Bone marrow (tissue), 2 donors: ENCODE measurements around the gene M6PR.

Experiments
- DNase-seq, 2 donors: peaks; one replicate each; lab custom pipeline; 2025; lab: John Stamatoyannopoulos, UW

The M6PR gene

GRCh38 chr12:8949342-8950220 is at the start of gene M6PR:
Gene M6PR, minus strand, starts transcription at chr12:8949645. Its CDS starts 3,241 bp downstream, at chr12:8946404.
- DNase-seq = peak; percentile 93 to 98

DNA sequence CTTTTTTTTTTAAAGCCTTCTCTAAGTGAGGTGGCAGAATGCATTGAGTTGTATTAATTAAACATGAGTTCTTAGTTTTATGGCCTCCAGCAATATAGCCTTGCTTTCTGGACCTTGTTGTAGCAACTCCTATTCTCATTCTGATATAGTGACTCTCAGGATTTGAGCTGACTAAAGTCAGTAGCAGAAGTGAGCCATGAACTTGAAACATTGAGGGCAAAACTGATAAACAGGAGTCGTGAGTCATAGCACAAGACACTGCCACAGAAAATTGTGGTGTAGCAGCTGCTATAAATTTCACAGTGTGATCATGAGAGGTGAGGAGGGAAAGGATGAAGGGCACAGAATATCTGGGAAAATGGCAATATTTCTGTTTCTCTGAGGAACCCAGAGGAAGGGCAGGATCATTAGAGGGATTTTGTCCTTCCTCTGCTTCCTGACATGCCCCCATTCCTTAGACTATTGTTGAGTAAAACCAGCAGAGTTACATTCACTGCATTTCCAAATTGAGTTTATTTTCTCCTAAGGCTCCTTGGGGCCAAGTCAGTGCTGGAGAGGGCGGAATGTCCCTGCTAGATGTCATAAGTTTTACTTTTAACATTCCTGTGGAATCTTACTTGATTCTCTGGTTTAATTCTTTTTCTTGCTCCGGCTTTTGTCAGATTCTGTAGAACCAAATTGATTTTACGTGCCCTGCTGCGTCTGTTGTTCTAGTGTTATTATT is 47.4 kb upstream of the M6PR start:
- DNase-seq = peak in 1 of 2 donors; percentile 63

DNA sequence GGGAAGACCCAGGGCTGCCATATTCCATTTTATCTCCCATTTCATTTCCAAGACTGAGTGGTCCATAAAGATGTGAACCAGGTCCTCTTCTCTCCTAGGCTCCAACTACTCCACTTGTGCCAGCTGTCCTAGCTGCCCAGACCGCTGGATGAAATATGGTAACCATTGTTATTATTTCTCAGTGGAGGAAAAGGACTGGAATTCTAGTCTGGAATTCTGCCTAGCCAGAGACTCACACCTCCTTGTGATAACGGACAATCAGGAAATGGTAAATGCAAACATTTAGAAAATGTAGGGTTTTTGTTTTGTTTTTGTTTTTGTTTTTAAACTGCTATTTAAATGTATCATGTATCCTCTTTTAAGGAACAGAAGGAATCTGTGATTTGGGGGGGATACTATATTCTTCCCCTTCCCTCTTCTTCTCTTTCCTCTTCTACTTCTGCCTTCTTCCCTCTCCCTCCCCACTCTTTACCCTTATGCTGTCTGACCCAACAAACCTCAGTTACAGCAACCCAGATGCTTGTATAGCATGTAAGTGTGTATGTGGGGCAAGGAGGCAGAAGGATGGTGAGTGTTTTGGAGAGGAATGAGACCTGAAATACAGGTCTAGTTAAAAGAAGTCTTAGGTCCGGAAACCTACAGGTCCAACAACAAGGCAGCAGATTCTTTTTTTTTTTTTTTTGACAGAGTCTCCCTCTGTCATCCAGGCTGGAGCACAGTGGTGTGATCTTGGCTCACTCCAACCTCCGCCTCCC is 45.8 kb upstream of the M6PR start:
- no peak for DNase-seq

DNA sequence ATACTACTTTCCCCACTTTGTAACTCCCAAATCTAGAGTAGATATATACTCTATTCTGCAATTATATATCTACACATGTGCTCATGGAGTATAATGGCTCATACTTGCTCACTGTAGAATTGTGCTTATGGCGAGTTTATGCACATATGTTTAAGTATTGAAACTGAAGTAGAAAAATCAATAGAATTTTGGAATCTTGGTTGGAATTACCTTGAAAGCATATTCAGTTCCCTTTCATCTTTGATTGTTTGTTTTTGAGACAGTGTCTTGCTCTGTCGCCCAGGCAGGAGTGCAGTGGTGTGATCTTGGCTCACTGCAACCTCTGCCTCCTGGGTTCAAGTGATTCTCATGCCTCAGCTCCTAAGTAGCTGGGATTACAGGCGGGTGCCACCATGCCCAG is 44.4 kb upstream of the M6PR start:
- DNase-seq = no peak

DNA sequence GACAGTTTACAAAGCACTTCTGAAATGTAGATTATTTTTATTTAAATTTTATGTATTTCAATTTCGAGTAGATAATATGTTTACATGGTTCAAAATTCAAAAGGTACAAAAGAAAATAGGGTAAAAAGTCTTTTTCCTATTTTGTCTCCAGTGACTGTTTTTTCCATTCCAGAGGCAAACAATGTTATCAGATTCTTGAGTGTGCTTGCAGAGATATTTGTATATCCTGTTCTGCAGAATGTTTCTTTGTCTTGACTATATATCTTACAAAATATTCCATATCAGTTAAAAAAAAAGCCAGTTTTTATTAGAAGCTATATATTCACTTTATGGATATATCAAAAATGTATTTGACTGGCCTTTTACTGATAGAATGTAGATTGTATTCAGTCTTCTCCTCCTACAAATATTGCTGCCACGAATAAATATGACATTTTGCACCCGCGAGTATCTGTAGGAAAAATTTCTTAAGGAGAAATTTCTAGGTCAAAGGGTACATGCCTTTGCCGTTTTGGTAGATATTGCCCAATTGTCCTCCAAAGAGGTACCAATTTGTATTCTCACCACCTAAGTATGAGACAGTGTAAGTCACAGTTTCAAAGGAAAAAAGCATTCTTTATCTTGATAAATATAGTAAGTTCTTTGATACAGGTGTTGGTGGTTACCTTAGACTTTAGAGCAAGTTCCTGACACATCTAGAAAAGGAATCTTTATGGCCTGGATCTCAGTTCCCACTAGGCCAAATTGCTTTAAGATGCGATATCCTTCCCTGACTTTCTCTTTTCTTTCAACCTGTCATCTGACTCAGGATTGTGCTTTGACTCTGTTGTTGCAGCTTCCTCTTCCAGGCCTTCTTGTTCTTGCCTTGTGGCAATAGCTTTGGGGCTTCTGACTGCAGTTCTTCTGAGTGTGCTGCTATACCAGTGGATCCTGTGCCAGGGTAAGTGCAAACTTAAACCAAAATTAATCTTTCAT is 42.2 kb upstream of the M6PR start:
- DNase-seq = peak in 1 of 2 donors; percentile 79

GRCh38 chr12:8989413-8989812 is 40.0 kb upstream of the M6PR start, which contains the start of gene KLRG1:
Gene KLRG1, plus strand, starts transcription at chr12:8989546. Its CDS starts 90 bp downstream, at chr12:8989636.
- DNase-seq = peak in 1 of 2 donors; percentile 91

GRCh38 chr12:8987685-8988084 is 38.2 kb upstream of the M6PR start:
- DNase-seq = no peak

DNA sequence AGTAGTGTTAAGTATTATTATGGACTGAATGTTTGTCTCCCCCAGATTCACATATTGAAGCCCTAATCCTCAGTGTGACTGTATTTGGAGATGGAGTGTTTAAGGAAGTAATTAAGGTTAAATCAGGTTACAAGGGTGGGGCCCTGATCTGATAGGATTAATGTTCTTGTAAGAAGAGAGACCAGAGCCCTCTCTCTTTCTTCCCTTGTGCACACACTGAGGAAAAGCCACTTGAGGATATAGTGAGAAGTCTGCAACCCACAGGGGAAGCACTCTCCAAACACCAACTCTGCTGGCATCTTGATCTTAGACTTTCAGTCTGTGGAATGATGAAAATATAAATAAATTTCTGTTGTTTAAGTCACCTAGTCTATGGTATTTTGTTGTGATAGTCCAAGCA is 37.7 kb upstream of the M6PR start:
- no peak for DNase-seq

GRCh38 chr12:8985213-8985754 is 35.8 kb upstream of the M6PR start:
- DNase-seq = no peak

GRCh38 chr12:8980137-8980536 is 30.7 kb upstream of the M6PR start:
- no peak for DNase-seq

DNA sequence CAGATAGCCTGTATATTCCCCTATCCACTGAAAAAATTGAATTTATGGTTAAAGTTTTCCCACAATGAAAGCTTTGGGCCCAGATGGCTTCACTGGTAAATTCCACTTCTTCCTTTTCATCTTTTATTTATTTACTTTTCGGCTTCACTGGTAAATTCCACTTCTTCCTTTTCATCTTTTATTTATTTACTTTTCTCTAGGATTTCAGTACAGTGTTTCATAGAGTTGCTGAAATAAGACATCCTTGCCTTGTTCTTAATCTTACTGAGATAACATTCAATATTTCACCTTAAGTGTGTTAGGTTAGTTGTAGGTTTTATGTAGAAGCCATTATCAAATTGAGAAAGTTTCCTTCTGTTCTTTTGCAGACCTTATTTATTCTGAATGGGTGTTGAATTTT is 21.0 kb upstream of the M6PR start:
- DNase-seq = no peak

DNA sequence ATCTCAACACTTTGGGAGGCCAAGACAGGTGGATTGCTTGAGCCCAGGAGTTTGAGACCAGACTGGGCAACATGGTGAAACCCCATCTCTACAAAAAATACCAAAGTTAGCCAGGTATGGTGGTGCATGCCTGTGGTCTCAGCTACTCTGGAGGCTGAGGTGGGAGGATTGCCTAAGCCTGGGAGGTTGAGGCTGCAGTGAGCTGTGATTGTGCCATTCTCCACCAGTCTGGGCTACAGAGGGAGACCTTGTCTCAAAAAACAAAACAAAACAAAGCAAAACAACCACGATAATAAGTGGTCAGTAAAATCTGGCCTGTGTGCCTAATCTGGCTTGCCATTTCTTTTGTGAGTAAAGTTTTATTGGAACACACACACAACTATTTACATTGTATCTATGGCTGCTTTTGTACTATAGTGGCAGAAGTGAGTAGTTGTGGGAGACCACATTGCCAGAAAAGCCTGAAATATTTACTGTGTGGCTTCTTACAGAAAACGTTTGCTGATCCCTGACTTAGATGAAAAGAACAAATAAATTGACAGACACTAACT is 20.5 kb upstream of the M6PR start:
- DNase-seq = no peak

- no peak for DNase-seq
Observed at GRCh38 chr12:8968761-8969160, 19.3 kb upstream of the M6PR start.

DNA sequence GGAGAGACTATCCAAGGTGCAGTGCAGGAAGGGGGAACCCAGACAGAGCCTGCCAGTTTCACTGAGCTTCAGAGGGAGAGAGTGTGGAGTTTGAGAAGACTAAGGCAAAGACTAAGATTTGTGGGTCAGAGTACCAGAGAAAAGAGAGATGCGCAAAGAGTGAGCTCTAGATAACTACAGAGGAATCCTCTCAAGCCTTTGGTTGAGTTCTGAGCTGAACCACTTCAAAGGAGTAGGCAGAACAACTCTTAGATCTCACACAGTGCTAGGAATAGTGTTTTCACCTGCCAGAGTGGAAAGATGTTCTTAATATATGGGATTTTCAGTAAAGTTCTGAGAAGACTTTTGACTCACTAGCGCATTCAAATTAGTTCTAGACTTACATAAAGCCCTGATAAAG is 10.7 kb upstream of the M6PR start:
- DNase-seq = no peak

DNA sequence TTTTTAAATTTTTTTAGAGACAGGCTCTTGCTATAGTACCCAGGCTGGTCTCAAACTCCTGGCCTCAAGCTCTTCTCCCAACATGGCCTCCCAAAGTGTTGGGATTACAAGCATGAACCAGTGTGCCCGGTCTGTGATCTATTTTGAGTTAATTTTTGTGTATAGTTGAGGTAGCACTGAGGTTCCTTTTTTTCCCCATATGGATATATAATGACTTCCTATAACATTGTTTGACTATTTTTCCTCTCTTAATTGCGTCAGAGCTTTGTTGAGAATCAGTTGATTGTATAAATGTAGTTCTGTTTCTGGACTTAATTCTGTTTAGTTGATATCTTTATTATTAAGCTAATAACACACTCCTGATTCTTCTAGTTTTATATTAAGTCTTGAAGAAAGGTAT is 8.6 kb upstream of the M6PR start:
- DNase-seq = no peak

- DNase-seq = no peak
Observed at GRCh38 chr12:8957561-8957960, 8.1 kb upstream of the M6PR start.

DNA sequence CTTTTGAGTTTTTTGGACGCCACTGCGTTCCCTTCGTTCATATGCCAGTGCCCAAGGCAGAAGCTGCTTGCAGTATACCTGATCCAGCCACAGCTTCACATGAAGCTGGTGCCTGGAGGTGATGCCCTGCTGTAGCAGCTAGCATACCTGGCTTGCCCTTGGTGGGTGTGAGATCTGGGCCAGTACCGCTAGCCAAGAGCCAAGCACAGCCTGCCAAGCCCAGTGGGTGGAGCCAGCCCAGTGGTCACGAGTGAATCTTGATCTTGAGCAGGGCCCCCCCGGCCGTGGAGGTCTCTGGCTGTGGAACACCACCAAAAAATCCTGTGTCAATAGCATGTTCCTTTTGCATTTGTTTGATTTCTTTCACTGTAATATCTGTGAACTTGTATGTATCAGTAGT is 7.3 kb upstream of the M6PR start:
- DNase-seq = no peak

- no peak for DNase-seq
Observed at GRCh38 chr12:8956073-8956472, 6.6 kb upstream of the M6PR start.

- DNase-seq = no peak
Observed at GRCh38 chr12:8953773-8954402, 4.4 kb upstream of the M6PR start.

DNA sequence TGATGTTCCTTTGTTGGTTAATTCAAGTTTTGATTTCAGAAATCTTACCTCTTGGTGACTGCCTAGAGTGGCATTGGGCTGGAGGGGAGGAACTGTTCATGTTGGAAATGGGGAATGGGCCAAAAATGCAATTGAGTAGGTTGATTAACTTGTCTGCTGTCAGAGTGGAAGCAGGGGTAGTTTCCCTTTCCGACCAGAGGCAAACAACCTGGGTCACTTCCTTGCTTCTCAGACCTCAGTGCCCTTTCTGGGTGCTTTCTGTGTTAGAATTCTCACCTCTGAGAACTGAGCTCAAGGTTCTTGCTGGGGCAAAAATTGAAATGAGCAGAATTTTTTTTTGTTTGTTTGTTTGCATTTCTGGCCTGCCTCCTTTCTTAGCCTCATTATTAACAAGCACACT is 2.3 kb upstream of the M6PR start:
- DNase-seq = no peak
